Tongue (tissue), 2 donors: Measurements from ENCODE around the gene MARK3. TPM values are rescaled to one million over a fixed set of nuclear protein-coding genes. Genes with fewer than 3 reads are reported as not detected.
"Not testable (repeated sequence)": the region's sequence is repeated elsewhere in the genome, so short reads cannot be mapped to it uniquely, and the experiment has no call there.

Source experiments
- DNase-seq: peaks from one replicate; pipeline ENCODE4 v3.0.0-alpha.2; 2015
- total RNA-seq: library from RNA; depleted of rRNA; stranded (reverse); fragments of >200 nt; gene quantifications from one replicate; pipeline ENCODE4 v1.2.3, GENCODE V29; 2014

Gene MARK3
- total RNA-seq, 1 donor from 2014 or later, result 77.9 TPM

- no peak for DNase-seq
Observed at GRCh38 chr14:103514596-103515421, 129.6 kb downstream of the MARK3 start.

DNA sequence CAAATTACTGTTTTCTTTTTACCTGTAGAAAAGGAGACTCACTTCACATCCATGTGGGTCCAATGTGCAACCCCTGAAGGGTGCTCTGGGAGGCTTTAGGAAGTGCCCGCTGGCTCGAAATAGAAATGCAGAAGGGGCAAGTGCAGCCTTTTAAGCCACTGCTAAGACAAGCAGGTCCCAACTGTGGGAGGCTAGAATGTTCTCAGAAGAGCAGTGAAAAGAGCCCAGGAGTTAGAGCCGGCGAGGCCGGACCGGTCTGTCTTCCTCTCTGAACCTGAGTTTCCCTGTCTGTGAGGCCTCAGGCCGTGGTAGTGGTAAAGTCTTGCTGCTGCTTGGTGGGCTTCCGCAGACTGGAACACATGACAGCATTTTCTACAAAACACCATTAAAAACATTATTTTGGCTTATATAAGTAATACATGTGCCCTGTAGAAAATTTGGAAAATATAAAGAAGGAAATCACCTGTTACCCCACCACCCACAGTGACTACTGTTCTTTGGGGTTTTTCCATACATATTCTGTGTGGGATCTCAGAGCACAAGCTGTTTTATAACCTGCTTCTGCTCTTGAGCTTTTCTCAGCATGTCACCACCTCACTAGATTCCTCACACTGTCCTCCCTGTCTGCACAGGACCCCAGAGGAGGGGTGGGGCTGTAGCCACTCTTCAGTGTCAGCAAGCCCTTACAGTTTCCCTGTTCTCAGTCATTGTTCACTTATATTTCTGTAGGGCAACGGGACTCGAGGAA lies 131.4 kb downstream of the MARK3 start:
- no peak for DNase-seq

DNA sequence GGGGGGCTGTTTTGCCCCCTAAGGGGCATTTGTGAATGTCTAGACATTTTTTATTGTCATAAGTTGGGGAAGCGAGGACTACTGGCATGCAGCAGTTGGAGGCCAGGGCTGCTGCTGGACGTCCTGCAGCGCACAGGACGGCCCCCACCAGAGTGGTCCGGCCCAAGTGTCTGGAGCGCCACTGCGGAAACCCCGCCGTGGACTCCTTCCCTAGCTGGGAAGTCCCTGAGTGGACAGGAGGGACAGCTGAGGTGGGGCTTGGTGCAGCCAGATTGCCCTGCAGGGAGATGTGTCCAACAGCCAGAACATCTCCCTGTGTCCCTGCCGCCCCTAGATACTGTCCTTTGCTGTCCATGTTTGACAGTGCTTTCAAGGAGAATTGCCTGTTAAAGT lies 132.0 kb downstream of the MARK3 start:
- no peak for DNase-seq

GRCh38 chr14:103517721-103518421 lies 132.7 kb downstream of the MARK3 start:
- DNase-seq, result no peak

DNA sequence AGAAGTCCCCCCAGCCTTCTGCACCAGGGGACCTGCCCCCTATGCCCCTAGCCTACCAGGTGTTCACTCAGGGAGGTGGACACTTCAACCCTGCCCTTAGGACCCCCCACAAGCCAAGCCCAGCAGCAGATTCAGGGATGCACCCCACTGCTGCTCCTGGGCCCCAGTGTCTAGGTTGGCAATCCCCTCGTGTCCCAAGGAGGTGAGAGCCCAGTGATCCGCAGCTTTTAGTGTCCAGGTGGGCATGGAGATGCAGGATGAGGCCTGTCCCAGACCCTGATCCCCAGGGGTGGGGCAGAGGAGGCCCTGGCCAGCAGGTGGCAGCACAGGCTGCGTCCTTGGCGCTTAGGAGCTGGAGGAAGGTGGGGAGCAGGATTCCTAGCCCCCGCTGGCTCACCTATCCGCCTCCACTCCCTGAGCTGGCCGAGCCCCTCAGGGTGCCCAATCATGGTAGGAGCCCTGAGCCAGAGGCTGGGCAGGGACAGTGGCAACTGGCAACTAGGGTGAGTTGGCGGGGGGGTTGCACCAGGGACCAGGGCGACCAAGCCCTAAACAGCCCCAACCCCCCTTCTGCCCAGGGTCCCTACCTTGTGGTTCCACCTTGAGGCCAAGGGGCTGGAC lies 133.3 kb downstream of the MARK3 start:
- DNase-seq, result peak; percentile 73

- no peak for DNase-seq
Observed at GRCh38 chr14:103519043-103519836, 134.0 kb downstream of the MARK3 start.

DNA sequence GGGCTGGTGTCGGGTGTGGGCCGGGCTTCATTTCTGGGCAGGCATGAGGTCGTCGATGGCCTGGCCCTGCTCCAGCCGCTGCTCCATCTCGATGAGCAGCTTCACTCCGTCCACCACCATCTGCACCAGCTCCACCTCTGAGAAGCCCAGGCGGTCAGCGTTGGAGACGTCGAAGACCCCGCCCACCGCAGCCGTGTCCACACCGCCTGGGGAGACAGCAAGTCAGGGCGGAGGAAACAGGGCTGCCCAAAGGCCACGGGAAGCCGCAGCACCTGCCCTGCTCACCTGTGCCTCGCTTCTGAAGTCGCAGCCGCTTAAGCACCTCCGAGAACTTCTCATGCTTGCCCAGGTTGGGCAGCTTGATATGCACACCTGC lies 134.6 kb downstream of the MARK3 start:
- no peak for DNase-seq

GRCh38 chr14:103520269-103520656 lies 135.0 kb downstream of the MARK3 start:
- no peak for DNase-seq

- DNase-seq, result peak; percentile 88
Observed at GRCh38 chr14:103520657-103521437, 135.6 kb downstream of the MARK3 start.

- DNase-seq, result no peak
Observed at GRCh38 chr14:103521438-103521950, 136.3 kb downstream of the MARK3 start.

- DNase-seq, result peak; percentile 45
Observed at GRCh38 chr14:103521951-103522563, 136.8 kb downstream of the MARK3 start.

- DNase-seq, result peak; percentile 87
Observed at GRCh38 chr14:103522649-103523574, 137.7 kb downstream of the MARK3 start, which contains the start of gene CKB. CKB (minus strand) TSS chr14:103522830; CDS start chr14:103522493, 337 bp downstream.

DNA sequence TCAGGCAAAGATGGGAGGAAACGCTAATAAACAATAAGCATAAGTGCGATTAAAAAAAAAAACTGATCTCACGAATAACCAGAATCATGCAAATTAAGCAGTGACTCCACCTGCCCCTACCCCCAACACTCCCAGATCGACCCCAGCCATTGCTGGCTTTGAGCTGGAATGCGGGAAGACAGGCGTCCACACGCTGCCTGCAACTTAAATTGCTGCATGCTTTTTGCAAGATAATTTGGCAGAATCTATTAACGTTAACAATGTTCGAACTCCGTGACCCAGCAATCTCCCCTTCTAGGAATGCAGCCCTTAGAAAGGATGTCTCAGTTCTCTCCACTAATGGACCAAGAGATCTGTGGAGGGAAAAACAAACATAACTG lies 138.3 kb downstream of the MARK3 start:
- no peak for DNase-seq

DNA sequence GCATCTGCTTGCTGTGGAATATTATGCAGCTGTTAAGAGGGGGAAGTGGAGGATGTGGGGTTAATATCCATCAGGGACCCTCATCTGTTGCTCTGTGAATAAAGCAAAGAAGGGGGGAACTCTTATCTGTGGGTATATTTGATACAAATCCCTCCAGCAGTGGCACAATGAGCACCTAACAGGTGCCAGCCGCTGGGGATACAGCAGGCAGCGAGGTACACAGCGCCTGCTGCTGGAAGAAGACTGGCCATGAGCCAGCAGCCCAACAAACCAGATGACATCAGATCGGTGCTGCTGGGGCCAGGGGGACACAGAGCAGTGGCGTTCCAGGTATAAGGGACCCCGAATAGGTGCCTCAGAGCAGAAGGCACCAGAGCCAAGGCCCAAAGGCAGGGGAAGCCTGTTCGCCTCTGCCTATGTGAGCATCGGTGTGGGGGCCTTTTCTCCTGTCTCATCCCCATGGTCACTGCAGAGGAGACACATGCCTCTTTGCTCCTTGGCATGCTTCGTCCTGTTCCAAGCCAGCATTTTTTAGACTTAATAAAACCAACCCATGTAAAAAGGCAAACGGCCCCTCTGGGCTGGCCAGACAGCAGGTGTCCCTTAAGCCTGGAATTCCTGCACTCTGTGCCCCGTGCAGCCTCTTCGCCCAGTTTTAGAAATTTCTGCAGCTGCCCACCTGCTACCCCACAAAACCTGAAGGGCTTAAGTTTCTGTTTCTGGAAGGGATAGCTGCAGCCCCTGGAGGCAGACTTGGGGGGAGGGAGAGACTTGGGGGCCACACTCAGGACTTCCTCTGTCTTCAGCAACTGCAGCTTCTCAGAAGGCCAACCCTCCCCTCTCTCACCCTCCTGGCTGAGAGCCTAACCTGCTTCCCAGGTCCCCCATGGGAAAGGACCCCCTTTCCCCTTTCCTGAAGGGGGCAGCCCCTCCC lies 139.1 kb downstream of the MARK3 start:
- DNase-seq, result no peak

DNA sequence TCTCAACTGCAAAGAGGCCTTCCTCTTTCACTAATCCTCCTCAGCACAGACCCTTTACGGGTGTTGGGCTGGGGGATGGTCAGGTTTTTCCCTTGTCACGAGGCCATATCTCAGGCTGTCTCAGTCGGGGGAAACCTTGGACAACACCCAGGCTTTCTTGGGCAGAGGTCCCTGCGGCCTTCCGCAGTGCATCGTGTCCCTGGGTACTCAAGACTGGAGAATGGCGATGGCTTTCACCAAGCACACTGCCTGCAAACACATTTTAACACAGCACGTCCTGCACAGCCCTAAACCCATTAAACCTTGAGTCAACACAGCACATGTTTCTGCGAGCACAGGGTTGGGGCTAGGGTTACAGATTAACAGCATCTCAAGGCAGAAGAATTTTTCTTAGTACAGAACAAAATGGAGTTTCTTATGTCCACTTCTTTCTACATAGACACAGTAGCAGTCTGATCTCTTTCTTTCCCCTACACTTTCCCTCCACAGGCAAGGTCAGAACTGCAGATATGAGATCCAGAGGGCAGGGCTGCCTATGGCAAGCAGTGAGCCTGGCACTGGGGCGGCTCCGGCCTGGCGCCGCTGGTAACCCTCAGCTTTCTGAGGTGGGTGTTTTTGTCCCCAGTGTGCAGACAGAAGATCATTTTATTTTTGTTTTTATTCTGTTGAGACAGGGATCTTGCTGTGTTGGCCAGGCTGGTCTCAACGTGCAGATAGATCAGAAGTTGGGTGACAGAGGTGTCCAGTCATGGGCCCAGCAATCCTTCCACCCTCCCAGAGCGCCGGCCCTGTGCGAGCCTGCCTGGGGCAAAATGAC lies 140.4 kb downstream of the MARK3 start:
- DNase-seq, result not testable (repeated sequence)

DNA sequence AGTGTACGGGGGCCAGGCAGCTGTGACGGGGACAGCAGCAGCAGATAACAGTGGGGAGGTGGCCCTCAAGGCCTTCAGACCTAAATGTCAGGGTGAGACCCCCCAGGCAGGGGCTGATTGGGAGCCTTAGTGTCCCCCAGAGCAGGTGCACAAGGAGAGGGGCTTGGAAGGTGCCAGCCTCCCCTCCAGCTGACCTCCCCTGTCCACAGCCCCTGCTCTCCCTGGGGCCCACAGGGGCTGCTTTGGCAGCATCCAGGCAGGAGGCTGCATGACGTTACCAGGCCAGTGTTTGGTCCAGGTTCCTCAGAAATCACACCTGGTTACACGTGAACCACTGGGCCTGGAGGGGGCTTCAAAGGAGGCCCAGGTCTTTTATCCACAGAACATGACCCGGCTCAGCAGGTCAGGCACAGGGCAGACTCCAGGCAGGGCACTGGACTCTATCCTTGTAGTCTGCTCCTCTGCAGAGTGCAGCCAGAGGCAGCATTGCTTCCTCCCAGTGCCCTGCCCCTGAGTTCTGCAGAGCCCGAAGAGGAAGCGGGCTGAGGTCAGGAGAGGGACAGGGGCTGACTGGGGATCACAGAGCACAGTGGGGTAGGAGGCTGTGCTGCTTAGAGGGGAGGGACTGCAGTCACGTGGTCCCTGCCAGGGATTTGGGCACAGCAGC lies 141.2 kb downstream of the MARK3 start:
- no peak for DNase-seq
